ENCODE results near the gene SNN.
A peak's percentile ranks its signal among the peaks of the same experiment; 100 is the strongest.

The SNN gene

DNA sequence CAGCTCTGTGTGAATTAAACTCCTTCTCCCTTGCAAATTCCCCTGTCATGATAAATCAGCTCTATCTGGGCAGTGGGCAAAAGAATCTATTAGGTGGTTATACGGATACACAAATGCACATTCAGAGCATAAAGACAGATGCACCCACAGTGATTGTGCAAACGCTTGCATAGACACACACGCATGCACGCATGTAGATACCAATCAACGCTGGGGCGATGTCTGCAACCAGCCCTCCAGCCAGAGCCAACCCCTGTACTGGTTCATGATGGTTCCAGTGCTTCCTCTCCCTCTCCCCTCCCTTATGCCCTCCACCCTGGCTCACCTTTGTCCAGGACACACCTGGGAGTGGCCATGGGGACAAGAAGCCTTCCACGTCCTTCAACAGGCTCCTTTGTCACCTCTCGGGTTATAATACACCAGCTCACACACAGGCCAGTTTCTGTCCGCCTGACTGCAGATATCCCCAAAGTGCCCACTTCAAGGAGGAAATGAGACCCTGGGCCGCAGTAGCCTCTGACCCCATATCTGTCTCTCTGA lies 33.1 kb upstream of the SNN start:
- no peak for DNase-seq (ENCODE audit: low read depth)

DNA sequence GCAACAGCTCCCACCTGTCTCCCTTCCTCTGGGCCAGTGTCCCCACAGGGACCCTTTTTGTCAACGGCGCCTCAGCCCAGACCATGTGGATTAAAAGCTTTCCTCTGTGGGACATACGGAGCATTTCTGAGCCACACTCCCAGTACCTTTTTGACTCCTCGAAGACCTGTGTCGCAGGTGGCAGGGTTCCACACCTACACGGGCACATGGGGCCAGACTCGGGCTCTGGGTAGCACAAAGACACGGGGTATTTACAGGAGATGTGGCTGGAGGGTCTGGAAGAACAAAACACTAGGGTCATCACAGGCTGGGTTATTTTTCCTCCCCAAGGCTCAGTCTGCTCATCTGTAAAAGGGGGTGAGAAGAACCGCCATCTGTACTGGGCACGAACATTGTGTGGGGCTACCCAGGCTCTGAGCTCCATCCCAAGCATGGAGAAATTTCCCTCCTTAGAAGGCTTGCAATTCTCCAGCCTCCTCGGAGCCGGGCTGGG lies 32.5 kb upstream of the SNN start:
- DNase-seq (ENCODE audit: low read depth): no peak

- DNase-seq (ENCODE audit: low read depth): no peak
Measured at GRCh38 chr16:11636172-11636721, 32.0 kb upstream of the SNN start.

DNA sequence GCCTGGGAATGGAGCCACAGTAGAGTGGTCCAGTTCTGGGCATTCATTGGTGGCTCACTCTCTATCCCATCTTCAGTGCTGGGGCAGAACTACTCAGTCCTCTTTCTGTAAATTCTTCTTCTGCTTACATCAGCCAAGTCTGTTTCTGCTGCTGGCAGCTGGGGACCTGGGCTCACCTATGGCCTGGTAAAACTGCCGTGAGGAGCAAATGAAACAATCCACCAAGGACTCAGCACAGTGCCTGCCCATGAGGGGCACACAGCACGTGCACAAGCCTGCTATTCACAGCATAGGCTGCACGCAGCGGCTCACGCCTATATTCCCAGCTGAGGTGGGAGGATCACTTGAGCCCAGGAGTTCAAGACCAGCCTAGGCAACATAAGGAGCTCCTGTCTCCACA lies 30.9 kb upstream of the SNN start:
- DNase-seq (ENCODE audit: low read depth): no peak

- no peak for DNase-seq (ENCODE audit: low read depth)
Measured at GRCh38 chr16:11638140-11638539, 30.1 kb upstream of the SNN start.

GRCh38 chr16:11639008-11639562 lies 29.2 kb upstream of the SNN start:
- no peak for DNase-seq (ENCODE audit: low read depth)

DNA sequence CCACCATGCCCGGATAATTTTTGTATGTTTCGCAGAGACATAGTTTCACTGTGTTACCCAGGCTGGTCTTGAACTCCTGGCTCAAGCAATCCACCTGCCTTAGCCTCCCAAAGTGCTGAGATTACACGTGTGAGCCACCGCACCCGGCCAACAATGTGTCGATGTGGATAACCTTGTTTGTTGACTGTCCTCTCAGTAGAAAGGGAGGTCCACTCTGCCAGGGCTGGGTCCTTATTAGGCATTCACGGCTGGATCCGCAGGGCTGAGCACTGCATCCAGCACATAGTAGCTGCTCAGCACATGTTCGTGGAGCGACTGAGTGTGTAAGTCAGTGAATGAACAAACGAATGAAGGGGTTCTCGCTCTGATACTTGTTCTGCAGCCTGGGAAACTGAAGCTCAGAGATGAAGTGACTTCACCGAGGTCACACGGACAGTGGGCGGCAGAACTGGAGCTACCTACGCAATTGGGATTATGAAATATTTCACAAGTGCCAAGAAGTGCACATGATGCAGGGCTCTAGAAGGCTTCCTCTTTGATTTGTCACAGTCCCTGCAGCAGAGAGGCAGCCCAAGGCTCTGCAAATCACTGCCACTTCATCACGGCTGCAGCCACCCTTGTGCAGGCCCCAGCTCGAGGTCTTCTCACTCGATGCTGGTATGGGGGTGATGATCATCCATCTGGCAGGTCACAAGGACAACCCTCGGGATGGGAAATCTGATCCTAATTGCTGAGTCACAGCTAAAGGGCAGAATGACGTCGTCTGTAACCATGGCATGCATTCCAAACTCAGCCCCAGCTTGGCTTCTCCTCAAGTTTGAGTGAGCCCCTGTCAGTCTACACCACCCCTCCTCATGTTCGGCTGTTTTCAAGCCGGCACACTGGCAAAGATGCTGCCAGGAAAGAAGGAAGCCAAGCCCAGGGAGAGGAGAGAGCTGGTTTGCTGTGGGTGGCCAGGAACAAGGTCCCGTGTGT lies 28.0 kb upstream of the SNN start:
- peak; percentile 82 for DNase-seq (ENCODE audit: low read depth)

GRCh38 chr16:11640987-11641817 lies 27.1 kb upstream of the SNN start:
- DNase-seq (ENCODE audit: low read depth): peak; percentile 31

DNA sequence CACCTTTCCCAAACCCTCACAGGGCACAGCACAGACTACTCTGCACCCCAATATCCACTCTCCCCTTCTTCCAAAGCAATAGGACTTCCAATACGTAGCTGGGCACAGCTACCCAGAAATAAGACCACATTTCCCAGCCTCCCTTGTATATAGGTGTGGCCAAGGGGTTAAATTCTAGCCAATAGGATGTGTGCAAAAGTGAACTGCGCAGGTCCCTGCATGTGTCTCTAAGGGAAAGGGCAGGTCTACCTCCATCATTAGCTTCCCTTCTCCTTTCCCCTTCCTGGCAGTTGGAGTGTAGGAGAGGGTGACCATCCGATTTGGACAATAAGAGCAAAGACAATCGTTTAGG lies 25.5 kb upstream of the SNN start:
- no peak for DNase-seq (ENCODE audit: low read depth)

DNA sequence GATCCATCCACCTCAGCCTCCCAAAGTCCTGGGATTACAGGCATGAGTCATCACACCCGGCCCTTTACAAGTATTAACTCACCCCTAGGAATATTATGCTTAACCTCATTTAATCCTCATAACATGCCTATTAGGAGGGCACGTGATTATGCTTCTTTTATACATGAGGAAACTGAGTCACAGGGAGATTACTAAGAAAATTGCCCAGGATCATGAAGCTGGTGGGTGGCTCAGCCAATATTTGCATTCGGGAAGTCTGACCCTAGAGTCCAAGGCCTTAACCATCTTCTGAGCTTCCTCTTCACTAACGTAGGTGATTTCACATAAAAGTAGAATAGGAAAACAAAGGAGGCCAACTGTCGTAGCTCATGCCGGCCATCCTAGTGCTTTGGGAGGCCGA lies 19.0 kb upstream of the SNN start:
- DNase-seq (ENCODE audit: low read depth): no peak

GRCh38 chr16:11650641-11651591 lies 17.3 kb upstream of the SNN start:
- no peak for DNase-seq (ENCODE audit: low read depth)

DNA sequence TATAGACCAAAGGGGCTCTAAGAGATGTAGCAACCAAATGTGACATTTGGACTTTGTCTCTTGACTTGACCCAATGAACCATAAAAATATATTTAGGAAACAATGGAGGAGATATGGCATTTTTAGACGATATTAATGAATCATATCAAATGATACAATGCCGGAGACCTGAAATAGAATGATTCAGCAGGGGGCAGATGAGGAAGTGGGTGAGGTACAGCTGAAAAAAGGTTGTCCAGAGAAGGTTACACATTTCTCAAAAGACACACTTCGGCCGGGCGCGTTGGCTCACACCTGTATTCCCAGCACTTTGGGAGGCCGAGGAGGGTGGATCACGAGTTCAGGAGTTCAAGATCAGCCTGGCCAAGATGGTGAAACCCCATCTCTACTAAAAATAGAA lies 16.5 kb upstream of the SNN start:
- DNase-seq (ENCODE audit: low read depth): no peak

GRCh38 chr16:11655655-11656054 lies 12.6 kb upstream of the SNN start:
- no peak for DNase-seq (ENCODE audit: low read depth)

GRCh38 chr16:11657556-11657955 lies 10.7 kb upstream of the SNN start:
- no peak for DNase-seq (ENCODE audit: low read depth)

GRCh38 chr16:11658896-11659708 lies 9.2 kb upstream of the SNN start:
- no peak for DNase-seq (ENCODE audit: low read depth)

DNA sequence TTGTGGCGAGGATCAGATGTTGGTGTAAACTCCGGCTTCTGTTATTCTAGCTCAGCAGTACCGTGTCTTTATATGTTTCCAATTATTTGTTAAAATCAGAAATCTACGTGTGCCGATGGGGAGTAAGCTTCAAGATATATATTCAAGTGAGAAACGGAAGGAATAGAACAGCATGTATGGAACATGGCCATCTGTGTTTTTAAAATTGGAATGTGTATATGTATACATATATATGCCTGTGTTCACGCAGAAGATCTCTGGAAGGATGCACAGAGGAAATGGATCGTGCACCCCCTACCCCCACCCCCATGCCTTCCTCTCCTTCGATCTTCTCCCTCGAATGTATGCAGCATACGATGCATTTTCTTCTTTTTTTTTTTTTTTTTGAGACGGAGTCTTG lies 7.7 kb upstream of the SNN start:
- DNase-seq (ENCODE audit: low read depth): no peak

- no peak for DNase-seq (ENCODE audit: low read depth)
Measured at GRCh38 chr16:11662582-11662981, 5.7 kb upstream of the SNN start.

GRCh38 chr16:11665071-11665491 lies 3.2 kb upstream of the SNN start:
- no peak for DNase-seq (ENCODE audit: low read depth)

DNA sequence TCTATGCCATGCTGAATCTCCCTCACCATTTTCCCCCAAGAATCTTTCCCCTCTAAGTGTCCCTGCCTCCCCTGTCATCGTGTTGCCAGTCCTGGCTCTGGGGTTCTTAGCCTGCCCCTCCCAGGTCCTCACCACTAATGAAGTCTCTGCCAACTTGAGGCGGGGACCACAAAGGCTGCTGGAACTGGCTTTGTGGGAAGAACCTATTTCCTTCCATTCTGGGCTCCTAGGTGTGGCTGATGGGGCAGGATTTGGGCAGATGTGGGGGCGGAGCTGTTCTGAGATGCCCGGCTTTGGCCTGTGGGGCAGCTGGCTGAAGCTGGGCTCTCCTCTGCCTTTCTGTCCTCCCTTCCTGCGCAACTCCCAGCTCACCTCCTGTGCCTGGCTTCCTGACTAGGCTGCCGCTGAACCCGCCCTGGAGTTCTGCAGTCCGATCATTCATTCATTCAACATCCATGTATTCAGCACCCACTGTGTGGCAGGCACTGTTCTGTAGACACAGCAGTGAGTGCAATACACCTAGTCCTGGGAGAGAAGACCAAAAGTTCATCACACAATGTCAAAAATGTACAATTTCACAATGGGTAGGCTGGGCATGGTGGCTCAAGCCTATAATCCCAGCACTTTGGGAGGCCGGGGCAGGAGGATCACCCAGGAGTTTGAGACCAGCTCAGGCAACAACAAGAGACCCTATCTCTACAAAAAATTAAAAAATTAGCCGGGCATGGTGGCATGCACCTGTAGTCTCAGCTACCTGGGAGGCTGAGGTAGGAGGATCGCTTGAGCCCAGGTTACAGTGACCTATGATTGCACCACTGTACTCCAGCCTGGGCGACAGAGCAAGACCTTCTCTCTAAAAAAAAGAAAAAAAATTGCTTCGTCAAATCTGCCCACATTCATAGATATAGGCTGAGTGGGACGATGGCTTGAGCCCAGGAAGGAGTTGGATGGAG lies 1.9 kb upstream of the SNN start:
- no peak for DNase-seq (ENCODE audit: low read depth)
